Right lobe of liver (tissue), 4 donors: ENCODE results near the gene CAPN2.

ENCODE experiments used
- CTCF ChIP-seq, 4 donors: fragments of 200-600 bp in 3 of 4; fragments of 450-650 bp in 1 of 4; IDR thresholded peaks; one replicate each; pipeline versions ENCODE4 v1.5.1 to v1.8.0; 2016 to 2022; ENCODE audit warnings: antibody characterized with exemption in 4 of 4, mild to moderate bottlenecking in 2 of 4
- POLR2A ChIP-seq: fragments of 450-650 bp; IDR thresholded peaks from one replicate; pipeline ENCODE4 v1.6.1; 2017; ENCODE audit warnings: antibody characterized with exemption, mild to moderate bottlenecking
- donor health status: DM: no; HTN: no; CAD: no.
- donor health status: DM: no; HTN: no; CAD: no.
- donor health status: DM: no; HTN: yes; CAD: no.

GRCh38 chr1:223775711-223776074 lies 63.4 kb downstream of the CAPN2 start:
- TF ChIP-seq CTCF (IDR thresholded peaks at IDR 0.05) (no peak), POLR2A (no peak)
